LoVo (cell line): ENCODE data around the gene PIGQ.

Experiments
- DNase-seq: peaks from one replicate; pipeline ENCODE4 v3.0.0-alpha.2; 2016; ENCODE audit warnings: low spot score

PIGQ gene

DNA sequence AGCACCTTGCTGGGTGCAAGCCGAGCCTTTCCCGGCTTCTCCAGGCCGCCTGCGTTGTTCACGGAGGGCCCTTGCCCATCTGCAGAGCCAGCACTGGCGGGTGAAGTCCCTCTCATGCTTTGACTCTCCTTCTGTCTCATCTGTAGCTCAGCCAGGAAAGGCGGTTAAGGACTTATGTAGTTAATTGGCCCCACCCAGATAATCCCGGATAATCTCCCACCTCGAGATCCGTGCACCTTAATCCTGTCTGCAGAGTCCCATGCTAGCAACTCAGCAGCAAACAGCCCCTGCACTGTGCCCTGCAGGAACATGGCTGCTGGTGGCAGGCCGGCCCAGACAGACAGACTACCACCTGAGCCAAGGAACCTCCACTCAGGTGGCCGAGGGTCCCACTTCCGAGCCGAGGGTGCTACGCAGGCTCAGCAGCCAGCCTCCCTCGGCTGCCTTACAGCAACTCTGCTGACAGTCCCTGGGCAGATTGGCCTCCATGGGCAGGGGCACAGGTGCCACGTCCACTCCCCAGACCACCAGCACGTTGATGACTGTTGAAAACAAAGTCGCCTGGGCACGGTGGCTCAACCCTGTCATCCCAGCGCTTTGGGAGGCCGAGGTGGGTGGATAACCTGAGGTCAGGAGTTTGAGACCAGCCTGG, 37.0 kb downstream of the PIGQ start:
- no peak for DNase-seq

DNA sequence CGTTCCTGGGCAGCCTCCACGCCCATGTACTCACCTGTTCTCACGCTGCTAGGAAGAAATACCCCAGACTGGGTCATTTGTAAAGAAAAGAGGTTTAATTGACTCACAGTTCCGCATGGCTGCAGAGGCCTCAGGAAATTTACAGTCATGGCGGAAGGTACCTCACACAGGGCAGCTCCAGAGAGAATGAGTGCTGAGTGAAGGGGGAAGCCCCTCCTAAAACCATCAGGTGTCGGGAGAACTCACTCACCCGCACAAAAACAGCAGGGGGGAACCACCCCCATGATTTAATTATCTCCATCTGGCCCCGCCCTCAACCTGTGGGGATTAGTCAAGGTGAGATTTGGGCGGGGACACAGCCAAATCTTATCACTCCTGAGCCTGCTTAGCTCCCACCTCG, 38.3 kb downstream of the PIGQ start:
- no peak for DNase-seq

DNA sequence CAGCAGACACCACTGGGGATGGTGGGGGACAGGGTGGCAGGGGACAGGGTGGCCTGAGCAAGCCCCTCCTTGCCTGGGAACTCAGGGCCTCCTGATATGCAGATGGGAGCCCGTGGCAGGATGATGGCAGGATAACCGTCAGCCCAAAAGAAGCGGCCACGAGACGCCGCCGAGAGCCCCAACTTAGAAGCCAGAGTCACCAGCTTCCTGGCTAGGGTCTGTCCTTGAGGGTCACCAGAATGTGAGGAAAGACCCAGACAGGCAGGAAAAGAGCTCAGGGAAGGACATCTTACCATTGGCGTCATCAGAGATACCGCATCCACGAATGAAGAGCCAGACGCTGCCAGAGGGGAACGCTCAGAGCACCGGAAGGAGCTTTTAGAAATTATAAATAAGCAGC, 39.5 kb downstream of the PIGQ start:
- no peak for DNase-seq

DNA sequence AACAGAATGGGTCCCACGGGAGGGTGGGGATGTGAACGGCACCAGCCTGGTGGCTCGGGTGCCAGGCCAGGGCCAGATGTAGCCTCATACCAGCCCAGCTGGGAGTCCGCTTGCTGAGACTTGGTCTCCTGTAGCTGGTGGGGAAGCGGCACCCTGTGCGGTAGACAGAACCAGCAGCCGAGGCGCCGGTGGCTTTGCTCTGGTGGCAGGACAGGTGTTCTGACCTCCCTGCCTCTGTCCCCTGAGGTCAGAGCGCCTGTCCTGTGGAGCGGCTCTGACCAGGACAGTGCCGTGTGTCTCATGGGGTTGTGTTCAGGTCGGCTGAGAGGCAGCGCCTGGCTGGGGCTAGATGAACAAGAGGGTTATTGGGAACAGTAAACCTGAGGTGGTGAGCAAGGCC, 40.2 kb downstream of the PIGQ start:
- no peak for DNase-seq

DNA sequence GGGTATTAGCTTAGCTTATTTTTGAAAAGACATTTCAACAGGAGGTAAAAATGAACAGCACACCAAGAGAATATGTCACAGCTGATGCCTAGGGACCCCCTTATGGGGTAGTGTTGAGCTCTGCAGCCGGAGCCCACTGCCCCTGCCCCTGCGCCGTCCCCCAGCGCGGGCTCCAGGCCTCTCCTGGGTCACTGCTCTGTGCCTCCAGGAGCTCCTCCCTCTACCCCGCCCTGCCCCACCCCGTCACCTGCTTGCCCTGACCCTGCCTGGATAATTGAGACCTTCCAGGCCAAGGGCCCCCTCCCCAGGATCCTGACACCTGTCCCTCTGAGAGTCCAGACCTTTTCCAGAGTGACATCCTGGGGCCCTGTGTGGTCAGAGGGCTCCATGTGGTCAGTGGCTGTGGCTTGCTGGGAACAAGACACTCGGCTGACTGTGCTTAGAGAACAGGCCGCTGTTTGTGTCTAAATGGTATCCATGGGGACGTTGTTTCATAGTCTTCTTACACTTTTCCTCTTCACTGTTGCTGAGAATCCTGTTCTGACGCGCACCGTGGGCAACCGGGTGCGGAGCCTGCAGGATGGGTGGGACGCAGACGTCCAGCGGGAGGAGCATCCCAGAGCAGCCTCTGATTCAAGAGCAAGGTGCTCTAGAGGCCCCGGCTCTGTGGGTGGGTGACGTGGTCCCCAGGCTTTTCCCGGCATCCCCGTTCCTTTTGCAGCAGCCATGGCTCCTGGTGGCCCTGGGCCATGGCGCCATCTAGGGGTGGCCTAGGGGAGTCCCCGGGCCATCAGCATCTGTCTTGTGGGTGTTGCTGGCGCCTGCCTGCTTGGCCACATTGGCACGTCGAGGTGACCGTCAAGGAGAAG, 41.0 kb downstream of the PIGQ start:
- DNase-seq, result no peak

DNA sequence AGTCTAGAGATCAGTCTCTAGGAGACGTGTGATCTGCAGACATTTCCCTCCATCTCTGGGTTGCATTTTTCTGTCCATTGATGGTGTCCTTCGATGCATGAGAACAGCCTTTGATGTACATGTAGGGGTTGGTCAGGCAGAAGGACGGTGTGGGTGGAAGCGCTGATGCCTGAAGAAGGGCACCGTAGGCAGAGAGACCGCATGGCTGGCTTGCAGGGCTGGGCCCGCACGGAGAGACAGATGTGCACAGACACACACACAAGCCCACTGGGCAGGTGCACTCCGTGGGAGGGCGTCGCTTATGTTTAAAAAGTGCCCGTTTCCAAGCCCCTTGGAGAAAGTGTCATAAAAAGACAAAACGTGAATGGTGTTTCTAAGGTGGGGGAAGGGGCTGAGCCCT, 45.4 kb downstream of the PIGQ start:
- no peak for DNase-seq

DNA sequence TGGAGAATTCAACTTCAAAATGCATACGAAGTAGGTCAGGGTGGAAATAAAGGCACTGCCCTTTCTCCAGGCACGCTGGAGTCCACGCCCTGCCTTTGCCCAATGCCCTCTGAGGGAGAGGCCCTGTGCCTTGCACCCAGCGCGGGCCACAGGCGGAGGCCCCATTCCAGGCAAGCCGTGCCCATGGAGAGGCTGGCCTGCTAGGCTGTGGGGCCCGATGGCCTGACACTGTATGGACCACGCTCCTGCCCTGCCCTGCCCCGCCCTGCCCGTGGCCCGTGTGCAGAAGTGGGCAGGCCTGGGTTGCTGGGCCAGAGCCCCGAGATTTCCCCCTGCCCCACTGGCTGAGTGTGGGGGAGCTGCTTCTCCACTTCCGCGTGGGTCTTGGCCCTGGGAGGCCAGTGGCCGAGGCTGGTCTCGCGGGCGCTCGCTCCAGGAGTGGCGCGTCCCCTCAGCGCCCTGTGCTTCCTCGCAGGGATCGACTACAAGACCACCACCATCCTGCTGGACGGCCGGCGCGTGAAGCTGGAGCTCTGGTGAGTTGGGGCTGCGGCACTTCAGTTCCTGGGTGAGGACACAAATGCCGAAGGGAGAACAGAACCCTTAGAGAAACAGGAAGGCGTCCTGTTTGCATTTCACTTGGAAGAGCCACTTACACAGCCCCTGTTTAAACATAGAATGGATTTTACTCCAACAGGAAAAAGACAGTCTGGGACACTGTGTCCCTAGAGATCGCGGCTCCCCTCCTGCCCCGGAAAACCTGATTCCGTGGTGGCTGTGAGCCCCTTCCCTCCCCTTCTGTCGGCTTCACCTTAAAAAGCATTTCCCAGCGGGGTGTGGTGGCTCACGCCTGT, 47.2 kb downstream of the PIGQ start:
- DNase-seq, result no peak

DNA sequence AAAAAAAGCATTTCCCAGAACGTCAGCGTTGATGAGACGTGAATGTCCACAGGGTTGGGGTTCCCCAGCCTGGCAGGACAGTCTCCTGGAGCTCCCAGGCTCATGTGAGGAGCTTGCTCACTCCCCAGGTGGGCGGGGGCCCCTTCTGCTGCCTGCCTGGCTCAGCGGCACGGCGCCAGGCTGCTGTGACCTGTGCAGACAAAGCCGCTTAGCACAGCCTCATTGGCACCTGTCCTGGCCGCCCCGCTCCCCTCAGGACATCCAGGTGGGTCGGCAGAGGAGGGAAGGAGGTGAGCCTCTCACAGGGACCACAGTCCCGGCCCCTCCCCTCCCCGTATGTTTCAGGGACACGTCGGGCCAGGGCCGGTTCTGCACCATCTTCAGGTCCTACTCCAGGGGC, 48.1 kb downstream of the PIGQ start:
- DNase-seq, result no peak

DNA sequence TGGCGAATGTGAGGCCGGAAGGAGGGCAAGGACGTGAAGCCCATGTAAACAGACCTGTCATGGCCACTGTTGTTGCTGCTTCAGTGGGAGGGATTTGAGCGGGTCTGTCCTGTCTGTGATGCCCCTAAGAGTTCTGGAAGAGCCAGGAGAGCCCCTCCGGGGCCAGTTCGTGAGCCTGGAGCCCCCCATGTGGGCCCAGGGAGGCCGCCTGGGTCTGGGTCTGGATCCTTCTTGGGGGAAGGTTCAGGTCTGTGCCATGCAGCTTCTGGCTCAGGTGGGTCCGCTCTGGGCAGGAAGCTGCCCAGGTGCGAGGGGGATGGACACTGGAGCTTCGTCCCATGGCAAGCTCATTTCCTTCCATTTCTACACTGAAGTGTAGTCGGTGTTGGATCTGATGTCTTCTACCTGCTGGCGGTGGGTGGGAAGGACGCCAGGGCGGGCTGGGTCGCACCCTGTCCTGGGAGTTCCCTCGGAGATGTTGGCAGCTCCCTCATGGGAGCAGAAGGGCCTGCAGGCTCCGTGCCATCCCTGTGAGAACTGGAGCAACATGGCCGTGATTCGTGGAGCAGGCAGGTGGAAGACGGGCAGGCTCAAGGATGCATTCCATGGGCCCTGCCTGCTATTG, 49.8 kb downstream of the PIGQ start:
- no peak for DNase-seq

DNA sequence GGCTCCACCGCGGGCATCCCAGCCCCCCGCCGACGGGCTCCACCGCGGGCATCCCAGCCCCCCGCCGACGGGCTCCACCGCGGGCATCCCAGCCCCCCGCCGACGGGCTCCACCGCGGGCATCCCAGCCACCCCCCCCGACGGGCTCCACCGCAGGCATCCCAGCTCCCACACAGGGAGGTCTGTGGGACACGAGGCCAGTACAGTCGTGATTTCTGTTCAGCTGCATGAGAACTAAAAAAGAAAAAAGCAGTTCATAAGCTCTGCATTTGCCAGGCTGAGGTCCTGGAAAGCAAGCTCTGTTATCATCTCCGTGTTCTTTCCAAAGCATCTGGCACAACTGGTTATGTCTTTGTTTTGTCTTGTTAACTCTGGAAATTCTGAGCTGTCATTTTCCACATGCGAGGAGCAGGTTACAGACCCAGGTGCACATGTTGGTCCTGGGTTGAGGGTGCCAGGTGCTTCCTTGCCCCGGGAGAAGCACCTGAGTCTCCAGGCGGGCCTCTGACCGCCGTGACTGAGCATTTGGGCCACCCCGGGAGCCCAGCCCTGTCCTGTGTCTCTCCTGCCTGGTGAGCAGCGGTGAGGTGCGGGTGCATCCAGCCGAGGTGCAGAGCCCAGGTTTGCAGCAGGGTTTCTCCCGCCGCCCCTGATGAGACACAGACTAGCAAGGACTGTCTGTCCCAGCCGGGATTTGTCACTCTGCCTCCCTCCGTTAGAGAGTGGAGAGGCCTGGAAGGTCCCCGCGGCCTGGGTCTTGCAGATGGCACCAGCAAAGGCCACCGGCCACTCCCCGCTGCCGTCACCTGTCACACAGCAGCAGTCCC, 51.1 kb downstream of the PIGQ start:
- no peak for DNase-seq

DNA sequence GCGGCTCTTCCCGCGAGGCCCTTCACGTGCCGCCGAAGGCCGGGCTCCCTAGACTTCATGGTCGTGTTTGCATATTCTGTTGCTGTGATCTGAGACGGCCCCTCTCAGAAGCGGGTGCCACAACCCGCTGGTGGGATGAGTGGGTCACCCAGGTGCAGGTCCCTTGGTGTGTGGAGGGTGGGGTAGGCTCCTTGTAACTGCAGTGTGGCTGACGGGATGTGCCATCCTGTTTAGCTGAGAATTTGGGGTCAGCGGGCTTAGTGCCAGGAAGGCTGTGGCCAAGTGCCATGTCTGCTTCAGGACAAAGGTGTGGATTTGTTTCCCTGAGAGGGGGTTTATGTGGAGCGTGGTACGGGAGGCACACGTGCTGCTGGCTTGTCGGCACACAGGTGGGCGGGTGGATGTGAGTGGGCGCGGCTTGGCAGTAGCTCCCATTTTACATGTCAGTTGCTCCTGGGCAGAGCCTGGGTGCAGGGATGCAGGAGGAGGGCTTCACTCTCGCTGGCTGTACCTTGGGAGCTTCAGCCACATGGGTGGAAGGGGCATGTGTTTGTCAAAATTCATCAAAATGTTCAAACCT, 51.8 kb downstream of the PIGQ start:
- DNase-seq, result no peak

DNA sequence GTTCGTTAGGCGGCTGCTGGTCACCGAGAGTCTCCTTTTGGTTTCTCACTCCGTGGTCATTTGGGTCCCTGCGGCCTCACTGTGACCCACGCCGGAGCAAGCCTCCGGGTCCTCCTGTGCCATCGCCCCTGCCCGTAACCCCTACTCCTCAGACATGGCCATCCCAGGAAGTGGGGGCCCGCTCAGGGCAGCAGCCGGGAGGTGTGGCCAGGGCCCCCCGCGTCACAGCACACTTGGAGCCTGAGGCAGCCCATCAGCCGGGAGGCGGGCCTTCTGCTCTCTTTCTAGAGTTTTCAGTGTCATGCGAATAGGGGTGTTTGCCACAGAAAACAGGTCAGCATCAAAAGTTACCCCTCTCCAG, 53.1 kb downstream of the PIGQ start:
- no peak for DNase-seq

DNA sequence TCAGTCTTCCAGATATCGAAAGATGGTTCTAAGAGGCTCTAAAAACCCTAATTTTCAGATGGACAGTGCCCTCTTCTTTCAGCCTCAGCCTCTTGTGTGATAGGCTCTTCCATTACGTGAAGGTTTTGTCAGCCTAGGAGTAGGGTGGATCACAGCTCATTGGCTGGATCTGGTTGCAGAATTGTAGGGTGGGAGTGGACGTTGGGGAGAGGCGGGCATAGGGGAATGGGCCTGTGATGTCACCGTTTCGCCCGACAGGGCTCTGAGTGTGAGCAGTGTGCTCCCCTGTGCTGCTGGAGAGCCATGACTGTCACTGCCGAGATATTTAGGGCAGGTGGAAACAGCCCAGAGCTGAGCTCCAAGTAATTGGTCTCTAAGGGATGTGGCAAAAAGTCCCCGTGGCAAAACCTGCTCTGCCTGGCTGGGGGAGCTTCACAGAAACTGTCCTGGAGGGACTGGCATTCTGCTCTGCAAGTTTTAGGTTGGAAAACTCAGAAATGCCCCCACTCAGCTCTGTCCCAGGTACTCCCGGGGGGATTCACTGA, 54.8 kb downstream of the PIGQ start:
- no peak for DNase-seq

DNA sequence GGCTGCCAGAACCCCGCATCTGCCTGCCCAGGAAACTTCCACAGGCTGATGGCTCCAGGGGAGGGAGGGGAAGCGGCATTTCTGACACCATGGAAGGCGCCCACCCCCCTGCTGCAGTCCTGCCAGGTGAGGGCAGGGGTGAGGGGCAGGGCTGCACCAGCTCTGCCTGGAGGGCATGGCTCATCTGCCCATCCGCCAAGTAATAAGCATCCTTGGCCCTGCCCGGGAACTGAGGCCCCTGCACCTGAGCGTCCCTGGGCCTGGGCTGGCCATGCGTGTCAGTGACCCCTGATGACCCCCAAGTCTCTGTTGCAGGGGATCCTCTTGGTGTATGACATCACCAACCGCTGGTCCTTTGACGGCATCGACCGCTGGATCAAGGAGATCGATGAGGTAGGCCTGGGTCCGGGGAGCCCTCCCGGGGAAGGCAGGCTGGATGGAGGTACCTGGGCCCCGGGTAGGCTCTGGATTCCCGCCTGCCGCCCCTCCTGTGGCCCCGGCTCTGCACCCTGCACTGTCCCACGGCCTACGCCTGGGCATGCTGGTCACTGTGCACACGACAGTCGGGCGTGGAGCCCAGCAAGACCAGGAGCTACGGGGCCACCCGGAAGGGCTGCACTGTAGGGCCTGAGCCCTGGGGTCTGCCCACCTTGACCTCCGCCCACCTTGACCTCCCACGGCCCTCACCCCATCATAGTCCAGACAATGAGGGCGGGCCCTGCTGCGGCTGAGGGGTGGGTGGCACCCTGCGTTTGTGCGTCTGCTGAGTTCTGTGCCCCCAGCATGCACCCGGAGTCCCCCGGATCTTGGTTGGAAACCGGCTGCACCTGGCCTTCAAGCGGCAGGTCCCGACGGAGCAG, 55.6 kb downstream of the PIGQ start:
- DNase-seq, result no peak

DNA sequence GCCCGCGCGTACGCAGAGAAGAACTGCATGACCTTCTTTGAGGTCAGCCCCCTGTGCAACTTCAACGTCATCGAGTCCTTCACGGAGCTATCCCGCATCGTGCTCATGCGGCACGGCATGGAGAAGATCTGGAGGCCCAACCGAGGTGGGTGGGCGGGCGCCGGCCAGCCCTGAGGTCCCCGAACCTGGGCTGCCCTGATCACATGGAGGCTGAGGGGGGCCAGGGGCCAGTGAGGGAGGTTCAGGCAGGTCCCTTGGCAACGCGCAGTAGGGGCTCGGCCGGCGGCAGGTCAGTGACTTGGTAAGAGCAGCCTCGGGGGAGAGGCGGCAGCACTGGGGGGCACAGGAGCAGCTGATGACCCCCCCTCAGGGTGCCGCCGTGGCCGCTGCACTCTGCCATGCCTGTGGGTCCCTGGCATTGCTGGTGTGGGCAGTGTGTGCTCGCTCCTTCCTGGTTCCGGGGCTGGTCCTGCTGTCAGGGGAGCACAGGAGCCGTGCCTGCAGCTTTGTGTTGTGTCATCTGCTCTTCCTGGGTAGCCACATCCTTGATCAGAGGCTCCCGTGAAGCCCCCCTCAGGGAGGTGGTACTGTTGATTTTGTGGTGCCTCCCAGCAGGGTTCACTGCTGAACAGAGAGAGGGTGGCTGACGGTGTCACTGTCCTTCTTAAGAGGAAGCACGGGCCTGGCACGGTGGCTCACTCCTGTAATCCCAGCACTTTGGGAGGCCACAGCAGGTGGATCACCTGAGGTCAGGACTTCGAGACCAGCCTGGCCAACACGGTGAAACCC, 56.4 kb downstream of the PIGQ start:
- DNase-seq, result no peak

DNA sequence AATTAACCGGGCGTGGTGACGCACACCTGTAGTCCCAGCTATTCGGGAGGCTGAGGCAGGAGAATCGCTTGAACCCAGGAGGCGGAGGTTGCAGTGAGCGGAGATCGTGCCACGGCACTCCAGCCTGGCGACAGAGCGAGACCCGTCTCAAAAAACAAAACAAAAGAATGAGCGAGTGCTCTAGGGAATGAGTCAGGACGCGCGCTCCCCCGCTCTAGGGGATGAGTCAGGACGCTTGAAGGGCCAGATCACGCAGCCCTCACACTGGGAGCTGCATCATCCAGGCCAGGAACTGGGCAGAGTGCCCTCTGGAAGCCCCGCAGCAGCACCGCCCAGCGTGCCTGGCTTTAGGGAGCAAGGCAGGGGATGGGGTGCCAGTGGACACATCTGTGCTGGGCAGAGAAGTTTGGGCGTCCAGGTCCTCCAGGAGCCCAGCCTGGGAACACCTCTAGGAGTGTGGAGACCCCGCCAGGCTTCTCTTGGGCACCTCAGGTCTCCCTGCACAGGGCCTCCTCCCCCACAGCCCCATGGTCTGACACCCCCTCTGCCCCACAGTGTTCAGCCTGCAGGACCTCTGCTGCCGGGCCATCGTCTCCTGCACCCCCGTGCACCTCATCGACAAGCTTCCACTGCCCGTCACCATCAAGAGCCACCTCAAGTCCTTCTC, 57.2 kb downstream of the PIGQ start:
- DNase-seq, result no peak

DNA sequence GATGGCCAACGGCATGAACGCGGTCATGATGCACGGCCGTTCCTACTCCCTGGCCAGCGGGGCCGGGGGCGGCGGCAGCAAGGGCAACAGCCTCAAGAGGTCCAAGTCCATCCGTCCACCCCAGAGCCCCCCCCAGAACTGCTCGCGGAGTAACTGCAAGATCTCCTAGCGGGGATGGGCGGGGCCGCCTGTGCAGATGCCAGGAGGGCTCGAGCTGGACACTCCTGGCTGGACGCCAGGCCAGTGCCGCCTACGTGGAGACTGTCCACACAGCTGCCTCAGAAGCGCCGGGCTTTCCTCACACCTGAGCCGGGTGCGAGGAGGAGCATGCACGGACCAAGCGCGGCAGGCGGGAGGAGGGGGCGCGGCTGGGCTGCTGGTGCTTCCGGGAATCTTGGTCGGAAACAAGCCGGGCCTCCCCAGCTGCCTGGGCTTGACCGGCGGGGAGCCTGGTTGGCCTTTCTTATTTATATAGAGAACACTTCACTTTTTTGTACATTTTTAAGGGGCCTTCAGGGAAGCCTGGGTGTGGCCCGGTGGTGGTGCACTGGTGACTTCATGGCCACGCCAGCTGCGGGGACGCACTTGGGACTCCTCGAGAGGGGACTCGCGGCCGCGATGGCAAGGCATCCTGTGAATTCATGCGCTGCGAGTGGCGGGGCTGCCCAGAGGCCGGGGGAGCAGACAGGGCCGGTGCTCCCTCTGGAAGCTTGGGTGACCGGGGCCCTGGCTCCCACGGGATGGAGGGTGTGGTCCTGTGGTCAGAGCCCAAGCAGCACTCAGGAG, 57.9 kb downstream of the PIGQ start:
- DNase-seq, result no peak
